GM18909 (cell line): ENCODE data around the gene OR6T1.

Source experiments
- ATAC-seq: cut with Tn5 transposase; IDR thresholded peaks from one replicate; pipeline ENCODE4 v1.9.1; 2021; ENCODE audit warnings: mild to moderate bottlenecking; ENCODE audit not compliant: unreplicated experiment, poor library complexity

Gene OR6T1, protein sequence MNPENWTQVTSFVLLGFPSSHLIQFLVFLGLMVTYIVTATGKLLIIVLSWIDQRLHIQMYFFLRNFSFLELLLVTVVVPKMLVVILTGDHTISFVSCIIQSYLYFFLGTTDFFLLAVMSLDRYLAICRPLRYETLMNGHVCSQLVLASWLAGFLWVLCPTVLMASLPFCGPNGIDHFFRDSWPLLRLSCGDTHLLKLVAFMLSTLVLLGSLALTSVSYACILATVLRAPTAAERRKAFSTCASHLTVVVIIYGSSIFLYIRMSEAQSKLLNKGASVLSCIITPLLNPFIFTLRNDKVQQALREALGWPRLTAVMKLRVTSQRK

DNA sequence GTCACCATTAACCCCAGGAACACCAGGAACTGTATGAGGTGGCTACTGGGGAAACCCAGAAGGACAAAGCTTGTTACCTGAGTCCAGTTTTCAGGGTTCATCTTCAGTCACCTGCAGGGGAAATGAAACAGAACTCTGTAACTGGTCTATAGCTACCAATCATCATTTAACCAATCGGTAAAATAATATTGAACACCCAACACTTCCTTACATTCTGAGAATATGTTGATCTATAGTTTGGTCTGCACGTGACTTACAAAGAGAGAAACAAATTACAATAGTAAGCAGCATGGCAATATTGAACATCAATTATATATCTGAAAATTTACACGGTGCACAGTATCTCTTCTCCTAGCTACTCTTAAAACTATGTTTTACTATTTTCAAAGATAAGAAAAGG is at the start of gene OR6T1:
OR6T1 (minus strand) TSS at position 101 of the 400 bp plus-strand sequence; CDS start at position 101, 0 bp downstream.
- ATAC-seq, result no peak

DNA sequence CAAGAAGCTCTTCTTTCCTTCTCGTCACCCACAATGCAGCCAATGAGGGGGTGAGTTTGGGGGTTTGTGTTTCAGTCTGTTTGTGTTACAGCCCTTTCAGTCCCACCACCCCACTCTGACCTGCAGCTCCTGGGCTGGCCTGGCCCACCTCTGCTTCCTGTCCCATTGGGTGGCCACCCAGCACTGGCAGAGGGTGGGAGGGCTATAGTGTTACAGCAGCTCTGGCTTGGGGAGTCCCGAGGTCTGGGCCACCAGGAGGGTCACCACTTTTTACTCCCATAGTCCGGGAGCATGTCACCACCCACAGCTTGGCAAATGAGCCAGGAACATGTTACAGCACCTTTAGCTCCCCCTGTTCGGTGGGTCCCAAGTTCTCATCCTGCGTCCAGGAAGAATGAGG is 35.7 kb upstream of the OR6T1 start:
- no peak for ATAC-seq

DNA sequence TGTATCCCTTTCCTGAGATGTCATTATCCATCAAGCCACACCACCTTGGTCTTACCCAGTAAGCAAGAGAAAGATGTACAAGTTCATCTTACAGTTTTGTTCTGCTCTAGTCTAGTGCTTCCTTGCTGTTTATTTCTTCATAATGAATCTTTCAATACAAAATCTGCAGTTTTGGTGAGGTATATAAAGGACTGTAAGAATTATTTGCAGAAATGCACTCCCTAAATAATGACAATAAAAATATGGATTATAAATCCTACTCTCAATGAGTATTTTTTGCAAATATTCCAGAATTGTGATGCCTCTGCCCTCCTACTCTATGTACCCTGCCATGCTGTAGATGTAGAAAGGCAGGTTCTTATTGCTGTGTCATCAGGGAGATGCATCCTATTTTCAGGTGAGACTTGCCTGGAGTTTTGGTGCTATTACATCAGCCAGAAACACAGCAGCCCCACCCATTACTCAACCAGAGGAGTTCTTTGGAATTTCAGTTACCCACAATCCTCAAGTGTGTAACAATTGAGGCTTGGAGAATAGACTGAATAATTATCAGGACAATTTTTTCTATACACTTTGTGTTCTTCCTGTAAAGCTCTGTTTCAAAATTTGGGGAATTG is 34.2 kb upstream of the OR6T1 start, which contains the start of gene OR10S1:
OR10S1 (minus strand) TSS at position 51 of the 617 bp plus-strand sequence. CDS start 117 bp downstream, outside the sequence.
- no peak for ATAC-seq

DNA sequence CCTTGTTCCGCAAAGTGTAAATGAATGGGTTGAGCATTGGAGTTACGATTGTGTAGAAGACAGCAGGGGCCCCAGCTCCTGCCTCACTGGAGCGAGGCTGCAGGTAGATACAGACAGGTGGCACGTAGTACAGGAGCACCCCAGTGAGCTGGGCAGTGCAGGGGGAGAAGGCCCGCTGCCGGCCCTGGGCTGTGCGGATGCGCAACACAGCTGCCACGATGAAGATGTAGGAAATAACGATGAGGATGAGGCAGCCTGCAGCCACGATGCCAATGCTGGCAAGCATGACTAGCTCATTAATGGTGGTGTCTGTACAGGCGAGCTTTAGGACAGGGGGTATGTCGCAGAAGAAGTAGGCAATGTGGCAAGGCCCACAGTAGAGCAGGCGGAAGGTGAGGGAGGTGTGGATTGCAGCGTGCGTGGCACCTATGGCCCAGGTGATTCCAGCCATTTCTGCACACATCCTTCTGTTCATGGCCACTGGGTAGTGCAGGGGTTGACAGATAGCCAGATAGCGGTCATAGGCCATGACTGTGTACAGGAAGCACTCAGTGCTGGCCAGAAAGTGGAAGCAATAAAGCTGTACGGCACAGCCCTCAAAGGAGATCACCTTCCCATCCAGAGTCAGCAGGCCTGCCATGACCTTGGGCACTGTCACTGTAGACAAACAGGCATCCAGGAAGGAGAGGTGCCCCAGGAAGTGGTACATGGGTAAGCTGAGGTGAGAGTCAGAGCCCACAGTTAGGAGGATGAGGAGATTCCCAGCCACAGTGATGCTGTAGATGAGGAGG is 33.3 kb upstream of the OR6T1 start:
- ATAC-seq, result no peak

DNA sequence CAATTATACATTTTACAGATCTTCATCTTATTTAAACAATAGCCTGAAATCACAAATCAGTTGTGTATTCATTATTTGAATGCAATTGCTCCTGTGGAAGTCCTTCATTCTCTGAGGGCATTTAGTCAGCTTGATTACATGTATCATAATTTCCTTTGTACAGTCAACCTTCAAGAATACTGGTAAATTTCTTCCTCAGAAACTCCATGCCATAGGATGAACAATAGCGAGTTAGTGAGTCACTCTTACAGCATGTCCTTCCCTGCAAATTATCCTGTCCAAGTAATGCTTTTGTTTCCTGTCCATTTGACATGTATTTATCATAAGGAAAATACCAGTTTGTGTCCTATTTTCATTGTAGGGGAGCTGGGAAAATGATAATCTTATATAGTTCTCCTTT is 30.2 kb upstream of the OR6T1 start:
- no peak for ATAC-seq

DNA sequence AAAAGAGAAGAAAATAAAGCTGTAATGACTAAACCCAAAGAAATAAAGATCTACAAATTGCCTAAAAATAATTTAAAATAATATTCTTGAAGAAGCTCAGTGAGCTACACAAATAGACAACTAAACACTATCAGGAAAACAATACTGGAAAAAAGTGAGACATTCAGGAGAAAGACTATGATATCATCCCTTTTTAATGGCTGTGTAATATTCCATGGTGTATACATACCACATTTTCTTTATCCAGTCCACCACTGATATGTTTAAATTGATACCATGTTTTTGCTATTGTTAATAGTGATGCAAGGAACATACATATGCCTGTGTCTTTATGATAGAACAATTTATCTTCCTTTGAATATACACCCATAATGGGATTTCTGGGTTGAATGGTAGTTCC is 13.1 kb upstream of the OR6T1 start:
- ATAC-seq, result no peak

DNA sequence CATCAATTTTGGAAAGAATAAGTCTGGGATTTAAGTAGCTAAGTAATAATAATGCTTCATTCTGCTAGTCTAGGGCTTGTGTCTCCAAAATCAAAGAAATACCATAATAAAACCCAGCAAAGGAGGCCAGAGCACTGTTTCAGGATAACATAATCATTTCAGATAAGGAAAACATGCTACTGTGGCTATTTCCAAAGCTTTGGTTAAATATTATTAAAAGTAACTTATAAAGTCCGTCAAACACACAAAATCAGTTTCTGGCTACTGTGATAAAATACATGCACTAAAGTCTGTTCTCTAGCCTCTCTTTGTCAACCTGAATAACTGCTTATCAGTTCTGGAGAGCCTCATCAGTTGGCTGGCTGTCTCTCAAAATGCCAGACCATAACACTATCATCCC is 1.5 kb upstream of the OR6T1 start:
- ATAC-seq, result no peak

DNA sequence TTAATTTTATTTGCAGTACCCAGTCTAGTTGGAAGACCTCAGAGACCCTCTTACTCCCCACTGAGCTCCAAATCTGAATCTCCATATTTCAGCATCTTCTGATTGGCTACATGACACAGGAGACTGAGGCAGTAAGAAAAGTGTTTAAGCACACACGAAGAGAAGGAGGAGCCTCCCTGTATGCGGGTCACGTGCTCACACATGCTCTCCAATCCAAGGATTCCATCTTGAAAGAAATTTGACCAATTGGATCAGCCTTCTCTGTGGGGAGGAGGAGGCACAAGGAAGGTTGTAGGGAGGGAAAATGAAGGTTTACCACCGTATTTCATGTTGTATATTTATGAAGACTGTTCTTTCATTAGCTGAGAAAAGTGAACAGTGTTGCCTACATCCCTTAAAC is 1.2 kb downstream of the OR6T1 start:
- no peak for ATAC-seq

DNA sequence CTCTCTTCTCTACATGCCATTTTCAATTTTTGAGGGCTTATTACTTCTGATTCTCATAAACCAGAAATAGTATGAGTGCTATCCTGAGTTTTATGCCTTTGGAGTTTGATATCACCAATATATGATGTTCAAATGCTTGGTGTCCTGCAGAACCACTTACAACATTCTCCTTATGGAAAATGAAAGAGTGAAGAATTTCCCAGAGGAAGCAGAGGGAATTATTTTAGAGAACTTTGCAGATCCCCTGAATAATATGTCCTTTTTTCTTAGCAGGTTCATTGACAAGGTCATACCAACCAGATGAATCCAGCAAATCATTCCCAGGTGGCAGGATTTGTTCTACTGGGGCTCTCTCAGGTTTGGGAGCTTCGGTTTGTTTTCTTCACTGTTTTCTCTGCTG is 4.3 kb downstream of the OR6T1 start, which contains the start of gene OR4D5:
OR4D5 (plus strand) TSS at position 301 of the 400 bp plus-strand sequence; CDS start at position 301, 0 bp downstream.
- ATAC-seq, result no peak

DNA sequence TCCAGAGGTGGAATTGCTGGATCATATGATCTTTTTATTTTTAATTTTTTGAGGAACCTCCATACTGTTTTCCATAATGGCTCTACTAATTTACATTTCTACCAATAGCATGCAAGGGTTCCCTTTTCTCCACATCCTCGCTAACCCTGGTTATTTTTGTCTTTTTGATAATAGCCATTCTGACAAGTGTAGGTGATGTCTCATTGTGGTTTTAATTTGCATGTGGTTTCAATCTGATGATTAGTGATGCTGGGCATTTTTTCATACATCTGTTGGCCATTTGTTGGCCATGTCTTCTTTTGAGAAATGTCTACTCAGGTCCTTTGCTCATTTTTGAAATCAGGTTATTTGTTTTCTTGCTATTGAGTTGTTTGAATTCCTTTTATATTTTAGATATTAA is 19.6 kb downstream of the OR6T1 start:
- ATAC-seq, result no peak

DNA sequence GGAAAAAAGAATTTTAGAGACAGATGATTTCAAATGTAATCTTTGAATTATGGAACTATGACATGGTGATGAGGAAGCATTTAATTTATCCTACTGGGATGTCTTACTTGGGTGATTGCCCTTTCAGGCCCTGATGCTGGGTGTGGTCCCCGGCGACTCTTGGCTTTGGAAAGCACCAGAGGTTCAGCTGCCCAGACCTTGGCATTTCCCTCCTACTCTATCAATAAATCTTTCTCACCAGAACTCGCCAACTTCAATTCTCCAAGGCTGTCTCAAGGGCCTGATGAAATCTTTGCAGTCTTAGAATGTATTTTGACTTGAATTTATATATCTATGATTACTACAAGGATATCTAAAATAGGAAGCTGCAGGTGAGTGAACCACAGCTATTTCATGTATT is 22.7 kb downstream of the OR6T1 start:
- no peak for ATAC-seq

DNA sequence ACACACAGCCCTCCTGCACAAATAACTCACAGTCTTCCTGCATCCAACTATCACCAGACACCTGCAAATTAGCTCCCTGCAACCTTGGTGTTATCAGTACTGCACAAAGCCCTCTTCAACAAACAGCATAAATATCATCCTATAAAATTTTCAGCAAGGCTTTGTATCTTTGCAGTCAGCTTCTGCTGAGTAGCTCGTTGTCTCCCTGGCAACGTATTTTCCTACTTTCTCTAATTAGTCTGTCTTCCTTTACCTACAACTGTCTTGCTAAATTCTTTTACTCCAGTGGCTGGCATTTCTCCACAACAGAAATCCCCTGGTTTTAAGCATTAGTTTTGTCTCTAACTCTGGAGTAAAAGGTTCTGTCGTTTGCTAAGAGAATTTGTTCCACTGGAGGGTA is 37.8 kb downstream of the OR6T1 start:
- ATAC-seq, result no peak

DNA sequence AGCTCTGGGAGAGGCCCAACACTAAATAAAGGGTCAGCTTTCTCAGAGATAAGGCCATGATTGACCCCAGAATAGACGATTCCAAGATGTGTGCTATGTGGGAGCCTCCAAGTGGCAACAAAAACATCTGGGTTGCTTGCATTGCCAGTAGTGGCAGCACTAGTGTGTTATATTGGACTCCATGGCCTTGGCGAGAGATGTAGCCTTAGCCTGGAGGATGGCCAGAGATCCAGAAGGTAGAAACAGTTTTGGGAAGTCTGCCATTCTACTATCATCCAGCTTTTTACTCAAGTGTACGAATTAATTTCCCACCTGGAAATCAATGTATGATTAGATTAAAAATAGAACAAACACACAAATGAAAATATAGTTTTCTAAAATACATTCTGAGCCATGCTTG is 38.7 kb downstream of the OR6T1 start:
- ATAC-seq, result no peak

DNA sequence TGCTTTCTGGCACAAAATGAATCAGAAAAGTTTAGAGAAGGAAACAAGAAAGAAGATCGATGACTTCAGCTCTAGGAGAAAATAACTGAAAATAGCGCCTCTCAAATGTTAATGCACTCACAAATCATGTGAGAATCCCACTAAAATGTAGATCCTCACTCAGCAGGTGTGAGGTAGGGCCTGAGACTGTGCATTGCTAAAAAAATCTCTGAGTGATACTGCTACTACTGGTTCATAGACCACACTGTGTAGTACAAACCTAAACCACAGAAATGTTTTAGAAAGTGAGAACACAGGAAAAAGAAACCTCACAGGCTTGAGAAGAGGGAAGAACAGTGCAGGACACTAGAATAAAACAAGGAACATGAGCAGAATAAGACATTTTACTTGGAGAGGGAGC is 39.7 kb downstream of the OR6T1 start:
- ATAC-seq, result no peak

DNA sequence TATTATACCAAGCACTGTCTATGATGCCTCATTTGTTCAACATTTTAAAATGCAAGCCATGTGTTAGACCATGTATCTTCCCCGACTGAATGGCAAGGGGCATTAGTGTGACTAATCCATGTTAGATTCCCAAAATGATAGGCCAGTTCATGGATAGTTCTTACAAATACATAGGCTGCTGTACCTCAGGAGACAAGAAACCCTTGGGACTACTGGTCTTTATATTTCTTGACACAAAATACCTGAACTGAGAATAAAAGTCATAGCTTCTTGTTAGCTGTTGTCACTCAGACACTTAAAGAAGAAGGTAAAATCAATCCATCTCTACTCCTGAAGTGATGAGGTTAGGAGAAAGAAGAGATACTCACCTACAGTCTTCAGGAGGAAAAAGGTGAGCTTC is 41.8 kb downstream of the OR6T1 start, which contains the start of gene OR8D4:
OR8D4 (plus strand) TSS at position 301 of the 400 bp plus-strand sequence. CDS start 4,265 bp downstream, outside the sequence.
- ATAC-seq, result no peak

DNA sequence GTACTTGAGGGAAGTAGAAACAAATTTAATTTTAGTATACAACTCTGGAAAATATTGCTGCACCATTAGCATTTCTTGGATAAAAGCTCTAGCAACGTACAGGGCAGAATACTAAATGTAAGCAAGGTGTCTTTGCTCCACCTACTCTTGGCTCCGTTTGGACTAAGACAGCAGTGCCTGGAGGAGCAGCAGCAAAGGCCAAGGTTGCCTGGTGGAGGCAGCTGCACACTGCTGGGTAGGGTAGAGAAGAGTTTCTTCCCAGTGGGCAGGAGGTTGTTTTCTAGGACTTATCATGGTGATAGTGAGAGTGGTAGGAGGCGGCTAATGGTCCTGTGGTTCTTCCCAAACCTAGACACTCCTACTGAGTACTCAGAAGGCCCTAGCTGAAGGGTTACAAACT is 43.8 kb downstream of the OR6T1 start:
- ATAC-seq, result no peak
